ENCODE results near the gene LAMA1.

The LAMA1 gene, protein sequence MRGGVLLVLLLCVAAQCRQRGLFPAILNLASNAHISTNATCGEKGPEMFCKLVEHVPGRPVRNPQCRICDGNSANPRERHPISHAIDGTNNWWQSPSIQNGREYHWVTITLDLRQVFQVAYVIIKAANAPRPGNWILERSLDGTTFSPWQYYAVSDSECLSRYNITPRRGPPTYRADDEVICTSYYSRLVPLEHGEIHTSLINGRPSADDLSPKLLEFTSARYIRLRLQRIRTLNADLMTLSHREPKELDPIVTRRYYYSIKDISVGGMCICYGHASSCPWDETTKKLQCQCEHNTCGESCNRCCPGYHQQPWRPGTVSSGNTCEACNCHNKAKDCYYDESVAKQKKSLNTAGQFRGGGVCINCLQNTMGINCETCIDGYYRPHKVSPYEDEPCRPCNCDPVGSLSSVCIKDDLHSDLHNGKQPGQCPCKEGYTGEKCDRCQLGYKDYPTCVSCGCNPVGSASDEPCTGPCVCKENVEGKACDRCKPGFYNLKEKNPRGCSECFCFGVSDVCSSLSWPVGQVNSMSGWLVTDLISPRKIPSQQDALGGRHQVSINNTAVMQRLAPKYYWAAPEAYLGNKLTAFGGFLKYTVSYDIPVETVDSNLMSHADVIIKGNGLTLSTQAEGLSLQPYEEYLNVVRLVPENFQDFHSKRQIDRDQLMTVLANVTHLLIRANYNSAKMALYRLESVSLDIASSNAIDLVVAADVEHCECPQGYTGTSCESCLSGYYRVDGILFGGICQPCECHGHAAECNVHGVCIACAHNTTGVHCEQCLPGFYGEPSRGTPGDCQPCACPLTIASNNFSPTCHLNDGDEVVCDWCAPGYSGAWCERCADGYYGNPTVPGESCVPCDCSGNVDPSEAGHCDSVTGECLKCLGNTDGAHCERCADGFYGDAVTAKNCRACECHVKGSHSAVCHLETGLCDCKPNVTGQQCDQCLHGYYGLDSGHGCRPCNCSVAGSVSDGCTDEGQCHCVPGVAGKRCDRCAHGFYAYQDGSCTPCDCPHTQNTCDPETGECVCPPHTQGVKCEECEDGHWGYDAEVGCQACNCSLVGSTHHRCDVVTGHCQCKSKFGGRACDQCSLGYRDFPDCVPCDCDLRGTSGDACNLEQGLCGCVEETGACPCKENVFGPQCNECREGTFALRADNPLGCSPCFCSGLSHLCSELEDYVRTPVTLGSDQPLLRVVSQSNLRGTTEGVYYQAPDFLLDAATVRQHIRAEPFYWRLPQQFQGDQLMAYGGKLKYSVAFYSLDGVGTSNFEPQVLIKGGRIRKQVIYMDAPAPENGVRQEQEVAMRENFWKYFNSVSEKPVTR (N-terminal part only)

DNA sequence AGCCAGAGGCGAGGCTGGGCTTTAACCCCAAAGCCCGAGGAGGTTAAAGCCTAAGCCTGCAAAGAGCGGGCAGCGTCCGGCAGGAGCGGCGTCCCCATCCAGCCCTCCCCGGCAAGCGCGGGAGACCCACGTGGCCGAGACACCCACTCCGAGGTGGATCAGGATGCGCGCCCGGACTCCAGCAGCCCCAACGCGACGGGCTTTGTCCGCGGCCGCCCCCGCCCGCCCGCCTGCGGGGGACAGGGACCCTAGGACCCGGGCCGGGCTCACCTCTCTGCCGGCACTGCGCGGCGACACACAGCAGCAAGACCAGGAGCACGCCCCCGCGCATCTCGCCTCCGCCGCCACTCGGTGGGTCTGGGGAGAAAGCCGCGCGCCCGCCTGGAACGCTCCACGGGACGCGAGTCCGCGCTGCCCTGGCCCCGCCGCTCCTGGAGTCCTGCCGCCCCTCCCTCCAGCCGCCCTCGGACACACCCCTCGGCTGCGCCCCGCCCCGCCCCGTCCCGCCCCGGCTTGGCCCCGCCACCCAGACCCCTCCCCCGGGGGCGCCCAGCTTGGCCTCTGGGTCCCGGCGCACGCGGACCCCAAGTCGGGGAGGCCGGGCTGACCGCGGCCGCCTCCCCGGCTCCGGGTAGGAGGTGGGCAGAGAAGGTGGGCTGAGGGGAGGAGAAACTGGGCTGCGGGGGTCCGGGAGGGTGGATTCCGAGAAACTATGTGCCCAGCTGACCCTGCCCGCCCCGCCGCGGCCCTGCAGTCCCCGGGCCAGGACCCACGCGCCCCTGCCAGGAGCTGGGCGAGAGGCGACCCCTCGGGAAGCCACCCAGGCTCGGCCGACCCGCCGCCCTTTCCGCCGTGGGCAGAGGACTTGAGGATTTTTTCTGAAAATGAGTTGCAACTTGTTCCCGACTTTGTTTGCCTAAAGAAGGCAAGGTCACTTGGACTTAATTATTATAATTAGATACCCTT, at the start of gene LAMA1:
TSS of gene LAMA1 (minus strand) at position 408 of the 966 bp plus-strand sequence. CDS start at position 331, 77 bp downstream.
- Histone ChIP-seq H3K4me1 (ENCODE audit: low read length) (no peaks in the 10 kb centered on the region), H3K36me3 (replicated peaks; ENCODE audit: insufficient read depth, low read length) (no peaks in the 10 kb centered on the region), H2AFZ (ENCODE audit: low read length) (0 out of 2 replicates have a peak within 1 kb of the TSS, but pooled peaks have one; percentile 23), H4K20me1 (ENCODE audit: insufficient read depth, low read length) (no peaks in the 10 kb centered on the region), H3F3A (ENCODE audit: insufficient read depth, low read length) (no peaks in the 10 kb centered on the region), H3K4me2 (ENCODE audit: low read depth, low read length) (peak within 1 kb of the TSS; percentile 38), H3K79me2 (ENCODE audit: low read length) (no peaks in the 10 kb centered on the region), H3K27ac (ENCODE audit: low read length) (no peak within 1 kb of the TSS), H3K9ac (ENCODE audit: low read length) (no peak within 1 kb of the TSS), H3K9me2 (replicated peaks; ENCODE audit: insufficient read depth, low read length) (no peaks in the 10 kb centered on the region), H3K27me3 (replicated peaks; ENCODE audit: insufficient read depth, low read length) (no peaks in the 10 kb centered on the region), H3K4me3 (ENCODE audit: low read length) (peak within 1 kb of the TSS; percentile 43), H3K9me3 (replicated peaks; ENCODE audit: insufficient read depth, low read length) (no peaks in the 10 kb centered on the region)
- DNase-seq, result no peak
- TF ChIP-seq EZH2phosphoT487 (IDR thresholded peaks at IDR 0.05; ENCODE audit: low read length), result no peak
- TF ChIP-seq, protein P1, sequence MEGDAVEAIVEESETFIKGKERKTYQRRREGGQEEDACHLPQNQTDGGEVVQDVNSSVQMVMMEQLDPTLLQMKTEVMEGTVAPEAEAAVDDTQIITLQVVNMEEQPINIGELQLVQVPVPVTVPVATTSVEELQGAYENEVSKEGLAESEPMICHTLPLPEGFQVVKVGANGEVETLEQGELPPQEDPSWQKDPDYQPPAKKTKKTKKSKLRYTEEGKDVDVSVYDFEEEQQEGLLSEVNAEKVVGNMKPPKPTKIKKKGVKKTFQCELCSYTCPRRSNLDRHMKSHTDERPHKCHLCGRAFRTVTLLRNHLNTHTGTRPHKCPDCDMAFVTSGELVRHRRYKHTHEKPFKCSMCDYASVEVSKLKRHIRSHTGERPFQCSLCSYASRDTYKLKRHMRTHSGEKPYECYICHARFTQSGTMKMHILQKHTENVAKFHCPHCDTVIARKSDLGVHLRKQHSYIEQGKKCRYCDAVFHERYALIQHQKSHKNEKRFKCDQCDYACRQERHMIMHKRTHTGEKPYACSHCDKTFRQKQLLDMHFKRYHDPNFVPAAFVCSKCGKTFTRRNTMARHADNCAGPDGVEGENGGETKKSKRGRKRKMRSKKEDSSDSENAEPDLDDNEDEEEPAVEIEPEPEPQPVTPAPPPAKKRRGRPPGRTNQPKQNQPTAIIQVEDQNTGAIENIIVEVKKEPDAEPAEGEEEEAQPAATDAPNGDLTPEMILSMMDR (IDR thresholded peaks at IDR 0.05; ENCODE audit: low read length), result no peak
- no peak for TF ChIP-seq EZH2 (optimal IDR thresholded peaks at IDR 0.05; ENCODE audit: low read depth, low read length)

DNA sequence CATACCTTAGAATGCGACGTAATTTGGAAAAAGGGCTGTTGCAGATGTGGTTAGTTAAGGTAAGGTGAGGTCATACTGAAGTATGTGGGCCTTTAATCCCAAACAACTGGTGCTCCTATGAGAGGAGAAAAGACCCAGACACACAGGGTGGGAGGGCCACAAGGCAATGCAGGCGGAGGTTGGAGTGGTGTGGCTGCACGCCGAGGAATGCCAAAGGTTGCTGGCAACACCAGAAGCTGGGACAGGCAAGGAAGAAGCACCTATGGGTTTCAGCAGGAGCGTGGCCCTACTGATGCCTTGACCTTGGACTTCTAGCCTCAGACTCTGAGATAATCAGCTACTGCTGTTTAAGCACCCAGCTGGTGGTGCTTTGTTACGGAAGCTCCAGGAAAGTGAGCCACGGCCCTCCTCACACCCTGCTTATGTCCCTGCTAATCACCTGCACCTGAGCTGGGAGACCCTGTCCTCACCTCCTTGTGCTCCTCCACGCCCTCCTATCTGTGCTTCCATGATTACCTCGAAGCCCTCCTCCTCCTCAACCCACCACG, 48.3 kb upstream of the LAMA1 start:
- Histone ChIP-seq H2AFZ (ENCODE audit: low read length) (no peak overlapping the region), H4K20me1 (ENCODE audit: insufficient read depth, low read length) (no peaks in the 10 kb centered on the region), H3K27me3 (replicated peaks; ENCODE audit: insufficient read depth, low read length) (no peaks in the 10 kb centered on the region), H3K36me3 (replicated peaks; ENCODE audit: insufficient read depth, low read length) (no peaks in the 10 kb centered on the region), H3K79me2 (ENCODE audit: low read length) (no peaks in the 10 kb centered on the region), H3K4me1 (ENCODE audit: low read length) (no peaks in the 10 kb centered on the region), H3K9me3 (replicated peaks; ENCODE audit: insufficient read depth, low read length) (no peaks in the 10 kb centered on the region), H3K4me2 (ENCODE audit: low read depth, low read length) (no peak overlapping the region), H3K9me2 (replicated peaks; ENCODE audit: insufficient read depth, low read length) (no peaks in the 10 kb centered on the region), H3K9ac (ENCODE audit: low read length) (no peak overlapping the region), H3K4me3 (ENCODE audit: low read length) (no peak overlapping the region), H3K27ac (ENCODE audit: low read length) (no peak overlapping the region), H3F3A (ENCODE audit: insufficient read depth, low read length) (no peaks in the 10 kb centered on the region)
- TF ChIP-seq, protein P1 (IDR thresholded peaks at IDR 0.05; ENCODE audit: low read length), result no peak
- TF ChIP-seq EZH2 (optimal IDR thresholded peaks at IDR 0.05; ENCODE audit: low read depth, low read length) (no peak), EZH2phosphoT487 (IDR thresholded peaks at IDR 0.05; ENCODE audit: low read length) (no peak)
- DNase-seq, result no peak

All from MM.1S (cell line).